ENCODE results near the gene SLC22A31.
"Not testable (repeated sequence)": the region's sequence is repeated elsewhere in the genome, so short reads cannot be mapped to it uniquely, and the experiment has no call there.

The SLC22A31 gene

GRCh38 chr16:89200124-89200849 lies at the start of gene SLC22A31:
Gene SLC22A31, minus strand, starts transcription at chr16:89200537. Its CDS starts 36 bp downstream, at chr16:89200501.
- H3K36me3 Mint-ChIP-seq (ENCODE audit: low read depth) = no peaks in the 10 kb centered on the region
- H3K4me3 Mint-ChIP-seq = no peak within 1 kb of the TSS
- H3K9me3 Mint-ChIP-seq = no peaks in the 10 kb centered on the region
- no peak within 1 kb of the TSS for H3K27ac Mint-ChIP-seq
- H3K27me3 Mint-ChIP-seq = peaks cover 40% of the 10 kb centered on the region
- H3K4me1 Mint-ChIP-seq (ENCODE audit: low read depth) = peaks cover 10% of the 10 kb centered on the region

GRCh38 chr16:89248196-89248982 lies 48.1 kb upstream of the SLC22A31 start:
- H3K4me1 Mint-ChIP-seq (ENCODE audit: low read depth) = peaks cover 10% of the 10 kb centered on the region
- peak overlapping the region; percentile 78 for H3K4me3 Mint-ChIP-seq
- H3K9me3 Mint-ChIP-seq = peaks cover 8% of the 10 kb centered on the region
- H3K36me3 Mint-ChIP-seq (ENCODE audit: low read depth) = peaks cover 9% of the 10 kb centered on the region
- H3K27me3 Mint-ChIP-seq = peaks cover 5% of the 10 kb centered on the region
- H3K27ac Mint-ChIP-seq = no peak overlapping the region

GRCh38 chr16:89247734-89248075 lies 47.4 kb upstream of the SLC22A31 start:
- H3K9me3 Mint-ChIP-seq; H3K27me3 Mint-ChIP-seq; H3K27ac Mint-ChIP-seq; H3K36me3 Mint-ChIP-seq (ENCODE audit: low read depth): not testable (repeated sequence)
- Mint-ChIP-seq H3K4me1 (ENCODE audit: low read depth) (peaks cover 16% of the 10 kb centered on the region), H3K4me3 (peak overlapping the region; percentile 78)

GRCh38 chr16:89246903-89247733 lies 46.8 kb upstream of the SLC22A31 start:
- peaks cover 8% of the 10 kb centered on the region for H3K9me3 Mint-ChIP-seq

GRCh38 chr16:89246383-89246902 lies 46.1 kb upstream of the SLC22A31 start:
- Mint-ChIP-seq H3K4me3 (peak overlapping the region; percentile 70), H3K9me3 (peaks cover 8% of the 10 kb centered on the region), H3K36me3 (ENCODE audit: low read depth) (peaks cover 9% of the 10 kb centered on the region), H3K4me1 (ENCODE audit: low read depth) (peaks cover 26% of the 10 kb centered on the region), H3K27me3 (peaks cover 5% of the 10 kb centered on the region), H3K27ac (peak overlapping the region; percentile 68)

More at GRCh38 chr16:89246903-89247733, 46.8 kb upstream of the SLC22A31 start:
- peak overlapping the region; percentile 16 for H3K27ac Mint-ChIP-seq
- H3K4me1 Mint-ChIP-seq (ENCODE audit: low read depth) = peaks cover 22% of the 10 kb centered on the region
- H3K4me3 Mint-ChIP-seq = peak overlapping the region; percentile 70
- H3K36me3 Mint-ChIP-seq (ENCODE audit: low read depth) = peaks cover 9% of the 10 kb centered on the region
- H3K27me3 Mint-ChIP-seq = peaks cover 5% of the 10 kb centered on the region

GRCh38 chr16:89244754-89245153 lies 44.4 kb upstream of the SLC22A31 start:
- H3K9me3 Mint-ChIP-seq = peaks cover under 1% of the 10 kb centered on the region
- H3K36me3 Mint-ChIP-seq (ENCODE audit: low read depth) = peaks cover 5% of the 10 kb centered on the region
- no peaks in the 10 kb centered on the region for H3K27me3 Mint-ChIP-seq
- no peak overlapping the region for H3K4me3 Mint-ChIP-seq
- H3K27ac Mint-ChIP-seq = no peak overlapping the region
- peaks cover 33% of the 10 kb centered on the region for H3K4me1 Mint-ChIP-seq (ENCODE audit: low read depth)

- not testable (repeated sequence) for H3K4me3 Mint-ChIP-seq; H3K27me3 Mint-ChIP-seq; H3K9me3 Mint-ChIP-seq; H3K36me3 Mint-ChIP-seq (ENCODE audit: low read depth); H3K27ac Mint-ChIP-seq
- H3K4me1 Mint-ChIP-seq (ENCODE audit: low read depth) = peaks cover 34% of the 10 kb centered on the region
Measured at GRCh38 chr16:89244264-89244663, 43.9 kb upstream of the SLC22A31 start.

GRCh38 chr16:89243664-89244063 lies 43.3 kb upstream of the SLC22A31 start:
- H3K27ac Mint-ChIP-seq = no peak overlapping the region
- H3K4me3 Mint-ChIP-seq = no peak overlapping the region
- peaks cover 3% of the 10 kb centered on the region for H3K36me3 Mint-ChIP-seq (ENCODE audit: low read depth)
- H3K27me3 Mint-ChIP-seq = no peaks in the 10 kb centered on the region
- H3K4me1 Mint-ChIP-seq (ENCODE audit: low read depth) = peaks cover 34% of the 10 kb centered on the region
- no peaks in the 10 kb centered on the region for H3K9me3 Mint-ChIP-seq

- Mint-ChIP-seq H3K27ac (no peak overlapping the region), H3K9me3 (no peaks in the 10 kb centered on the region), H3K4me1 (ENCODE audit: low read depth) (peaks cover 34% of the 10 kb centered on the region), H3K36me3 (ENCODE audit: low read depth) (peaks cover 3% of the 10 kb centered on the region), H3K27me3 (no peaks in the 10 kb centered on the region), H3K4me3 (no peak overlapping the region)
Measured at GRCh38 chr16:89242795-89243200, 42.5 kb upstream of the SLC22A31 start.

GRCh38 chr16:89241187-89242007 lies 41.1 kb upstream of the SLC22A31 start:
- peak overlapping the region; percentile 100 for H3K27ac Mint-ChIP-seq
- peaks cover 31% of the 10 kb centered on the region for H3K4me1 Mint-ChIP-seq (ENCODE audit: low read depth)
- H3K27me3 Mint-ChIP-seq = no peaks in the 10 kb centered on the region
- no peaks in the 10 kb centered on the region for H3K9me3 Mint-ChIP-seq
- peak overlapping the region; percentile 99 for H3K4me3 Mint-ChIP-seq
- H3K36me3 Mint-ChIP-seq (ENCODE audit: low read depth) = peaks cover 3% of the 10 kb centered on the region

- peaks cover 15% of the 10 kb centered on the region for H3K36me3 Mint-ChIP-seq (ENCODE audit: low read depth)
- H3K9me3 Mint-ChIP-seq = no peaks in the 10 kb centered on the region
- H3K4me1 Mint-ChIP-seq (ENCODE audit: low read depth) = peaks cover 22% of the 10 kb centered on the region
- no peaks in the 10 kb centered on the region for H3K27me3 Mint-ChIP-seq
- H3K4me3 Mint-ChIP-seq = no peak overlapping the region
- no peak overlapping the region for H3K27ac Mint-ChIP-seq
Measured at GRCh38 chr16:89237733-89238132, 37.4 kb upstream of the SLC22A31 start.

GRCh38 chr16:89233678-89234490 lies 33.5 kb upstream of the SLC22A31 start:
- no peak overlapping the region for H3K27ac Mint-ChIP-seq
- H3K4me3 Mint-ChIP-seq = no peak overlapping the region

GRCh38 chr16:89232107-89232506 lies 31.8 kb upstream of the SLC22A31 start:
- Mint-ChIP-seq H3K36me3 (ENCODE audit: low read depth) (peaks cover 56% of the 10 kb centered on the region), H3K4me3 (no peak overlapping the region), H3K27ac (no peak overlapping the region), H3K9me3 (peaks cover 15% of the 10 kb centered on the region), H3K4me1 (ENCODE audit: low read depth) (peaks cover 4% of the 10 kb centered on the region), H3K27me3 (no peaks in the 10 kb centered on the region)

More at GRCh38 chr16:89233678-89234490, 33.5 kb upstream of the SLC22A31 start:
- Mint-ChIP-seq H3K9me3 (peaks cover under 1% of the 10 kb centered on the region), H3K27me3 (no peaks in the 10 kb centered on the region), H3K36me3 (ENCODE audit: low read depth) (peaks cover 39% of the 10 kb centered on the region), H3K4me1 (ENCODE audit: low read depth) (peaks cover 4% of the 10 kb centered on the region)

All from stimulated activated naive CD8-positive, alpha-beta T cell treated with anti-CD3 and anti-CD28 coated beads, Interleukin-15, Interleukin-2, amounts not matched to agents 100 ng/mL and 50 ng/mL, for 24 hours (primary cell).